GM12892 (cell line): ENCODE results near the gene METTL26.

Source experiments
- POLR2A ChIP-seq: IDR thresholded peaks from 2 replicates; pipeline ENCODE4 v1.6.1; 2011; ENCODE audit warnings: low read depth, low read length, control low read depth
- POLR2AphosphoS5 ChIP-seq: IDR thresholded peaks from 2 replicates; pipeline ENCODE4 v1.6.1; 2011; ENCODE audit warnings: low read depth, low read length, control low read depth
- TAF1 ChIP-seq: IDR thresholded peaks from 2 replicates; pipeline ENCODE4 v1.6.1; 2011; ENCODE audit warnings: low read depth, mild to moderate bottlenecking, control low read depth, low read length, borderline replicate concordance

- TF ChIP-seq POLR2AphosphoS5 (no peak), POLR2A (no peak), TAF1 (no peak)
Observed at GRCh38 chr16:591231-591630, 44.9 kb downstream of the METTL26 start.
